ENCODE data around the gene OSCAR.

OSCAR gene

DNA sequence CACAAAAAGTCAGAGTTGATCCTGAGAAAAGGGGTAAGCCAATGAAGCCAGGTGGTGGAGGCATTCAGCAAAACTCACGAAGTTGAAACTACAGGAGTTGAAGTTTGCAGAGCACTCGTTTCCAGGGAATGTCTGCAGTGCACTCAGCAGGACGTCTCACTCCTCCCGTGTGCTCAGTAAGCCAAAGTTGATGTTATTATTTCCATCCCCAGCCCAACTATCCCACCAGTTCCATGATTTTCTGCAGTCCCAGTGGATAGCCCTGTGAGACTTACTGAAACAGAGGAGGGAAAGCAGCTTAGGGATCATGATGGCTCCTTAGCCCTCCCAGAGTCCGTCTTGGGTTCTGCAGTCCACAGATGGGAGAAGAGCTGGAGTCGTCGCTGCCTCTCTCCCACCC lies 19.6 kb downstream of the OSCAR start, which contains the start of gene TARM1:
Gene TARM1 (minus strand): TSS at position 334 of the 400 bp plus-strand sequence. CDS start 25 bp downstream, at position 309.
- no peak for DNase-seq

DNA sequence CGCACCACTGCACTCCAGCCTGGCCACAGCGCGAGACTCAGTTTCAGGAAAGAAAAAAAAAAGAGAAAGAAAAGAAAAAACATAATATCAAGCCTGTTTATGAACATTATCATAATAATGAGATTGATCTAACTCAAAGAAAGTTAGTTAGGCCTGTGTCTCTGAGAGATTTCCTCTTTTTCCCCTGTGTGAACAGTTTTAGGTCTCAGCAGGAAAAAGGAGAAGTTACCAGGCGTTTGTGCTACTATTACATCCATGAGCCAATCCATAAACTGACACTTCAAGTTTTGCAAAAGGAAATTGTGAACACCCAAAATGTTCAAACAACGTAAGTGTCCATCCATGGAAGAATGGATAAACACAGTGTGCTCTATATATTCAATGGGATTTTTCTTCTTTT lies 23.3 kb downstream of the OSCAR start:
- DNase-seq = no peak

DNA sequence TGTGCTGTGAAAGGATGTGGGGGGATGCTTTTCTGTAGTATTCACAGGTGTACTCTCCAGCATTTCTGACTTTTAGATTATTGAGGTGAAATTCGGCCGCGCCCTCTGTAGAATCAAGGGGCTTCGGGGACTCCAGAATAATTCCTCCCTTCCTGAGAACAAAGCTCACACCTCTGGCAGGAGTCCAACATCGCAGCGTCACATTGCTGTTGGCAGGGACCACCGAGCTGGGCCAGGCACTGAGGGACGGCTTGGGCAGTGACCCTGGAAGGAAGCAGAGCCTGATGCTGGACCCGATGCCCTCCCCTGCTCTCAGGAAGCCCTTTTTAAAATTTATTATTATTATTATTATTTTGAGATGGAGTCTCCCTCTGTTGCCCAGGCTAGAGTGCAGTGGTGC lies 25.8 kb downstream of the OSCAR start:
- no peak for DNase-seq

DNA sequence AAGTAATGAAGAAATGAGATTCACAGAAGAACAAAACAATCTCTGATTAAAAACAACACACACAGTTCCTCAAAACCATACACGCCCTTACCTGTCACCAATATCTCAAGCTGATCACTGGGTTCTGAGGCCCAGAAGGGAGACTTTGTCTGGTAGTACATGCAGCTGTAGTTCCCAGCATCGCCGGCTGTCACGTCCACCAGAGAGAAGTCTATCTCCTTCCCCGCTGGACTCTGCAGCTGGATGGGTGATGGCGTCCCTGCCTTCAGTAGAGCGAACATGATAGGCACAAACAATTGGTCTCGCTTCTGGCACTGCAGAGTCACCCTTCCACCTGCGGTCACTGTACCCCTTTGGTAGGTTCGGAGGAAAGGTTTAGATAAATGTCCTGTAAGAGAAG lies 26.8 kb downstream of the OSCAR start:
- peak in 1 of 2 experiments; percentile 15 for DNase-seq

DNA sequence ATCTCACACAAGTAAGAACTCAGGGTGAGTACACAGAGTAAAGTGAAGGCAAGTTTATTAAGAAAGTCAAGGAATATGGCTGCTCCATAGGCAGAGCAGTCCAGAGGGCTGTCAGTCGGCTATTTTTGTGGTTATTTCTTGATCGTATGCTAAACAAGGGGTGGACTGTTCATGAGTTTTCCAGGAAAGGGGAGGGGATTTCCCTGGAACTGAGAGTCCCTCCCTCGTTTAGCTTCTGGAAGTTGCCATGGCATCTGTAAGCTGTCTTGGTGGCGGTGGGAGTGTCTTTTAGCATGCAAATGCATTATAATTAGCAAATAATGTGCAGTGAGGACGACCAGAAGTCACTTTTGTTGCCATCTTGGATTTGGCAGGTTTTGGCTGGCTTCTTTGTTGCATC lies 31.1 kb downstream of the OSCAR start:
- DNase-seq = no peak

DNA sequence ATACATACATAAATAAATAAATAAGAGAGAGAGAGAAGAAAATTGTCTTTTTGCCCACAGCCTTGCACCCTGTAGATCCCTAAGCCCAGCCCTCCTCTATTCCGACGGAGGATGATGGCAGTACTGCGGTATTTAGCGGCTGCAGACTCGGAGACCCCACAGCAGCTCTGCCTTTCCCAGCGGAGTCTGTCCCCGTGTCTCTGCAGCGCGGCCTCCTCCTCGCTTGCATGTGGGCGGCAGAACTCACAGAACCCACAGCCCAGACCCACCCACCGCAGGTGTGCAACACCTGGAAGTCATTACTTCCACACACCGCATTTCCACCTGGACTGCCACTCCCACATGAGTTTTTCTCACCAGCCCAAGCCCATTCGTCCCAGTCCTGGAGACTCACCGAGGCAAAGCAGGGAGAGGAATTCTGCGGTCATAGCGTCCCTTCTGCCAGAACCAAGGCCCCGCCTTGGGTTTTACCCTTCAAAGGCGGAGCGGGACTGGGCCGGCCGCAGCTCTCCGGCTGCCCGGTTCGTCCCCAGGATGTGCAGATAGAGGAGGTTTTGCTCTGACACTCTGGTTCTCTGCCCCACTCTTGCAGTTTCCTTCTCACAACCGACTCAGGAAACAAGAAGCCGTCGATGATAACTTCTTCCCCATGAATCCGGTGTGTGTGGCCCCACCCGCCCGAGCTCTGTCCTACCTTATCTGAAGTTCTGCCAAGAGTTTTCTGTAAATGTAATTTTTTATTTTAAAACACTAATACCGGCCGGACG lies 37.1 kb downstream of the OSCAR start, which contains the start of gene VSTM1:
Gene VSTM1 (minus strand): TSS at position 548 of the 767 bp plus-strand sequence. CDS start 120 bp downstream, at position 428.
- no peak for DNase-seq

DNA sequence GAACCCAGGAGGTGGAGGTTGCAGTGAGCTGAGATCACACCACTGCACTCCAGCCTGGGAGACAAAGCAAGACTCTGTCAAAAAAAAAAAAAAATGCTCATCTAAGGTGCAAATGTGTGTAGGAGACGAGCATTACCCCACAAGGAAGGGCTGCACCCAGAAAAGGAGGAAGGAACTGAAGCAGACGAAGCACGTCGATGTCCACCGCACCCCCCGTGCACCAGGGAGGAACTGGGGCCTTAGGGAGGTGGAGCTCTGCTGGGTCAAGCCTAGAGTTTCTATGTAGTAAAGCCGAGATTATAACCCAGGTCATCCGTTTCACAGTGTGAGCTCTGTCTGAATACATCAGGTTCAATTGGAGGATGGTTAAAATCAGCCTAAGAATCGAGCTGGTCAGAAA lies 38.0 kb downstream of the OSCAR start:
- no peak for DNase-seq

DNA sequence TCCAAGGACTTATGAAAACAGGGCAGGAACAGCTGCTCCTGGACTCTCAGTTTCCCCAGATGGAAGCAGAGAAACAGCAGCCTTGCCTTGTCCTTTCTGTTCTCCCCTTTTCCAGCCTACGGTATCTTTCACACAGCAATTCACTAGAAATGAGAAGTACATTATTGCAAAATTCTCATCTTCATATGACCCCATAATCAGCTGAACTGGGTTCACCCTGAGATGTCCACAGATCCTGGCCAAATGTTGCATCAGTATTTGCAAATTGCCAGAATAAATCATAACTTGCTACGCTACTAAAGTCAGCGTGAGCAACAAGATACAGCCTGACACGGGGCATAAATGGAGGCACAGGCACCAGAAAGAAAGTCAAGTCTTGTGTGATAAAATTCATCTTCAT lies 53.0 kb downstream of the OSCAR start:
- no peak for DNase-seq

DNA sequence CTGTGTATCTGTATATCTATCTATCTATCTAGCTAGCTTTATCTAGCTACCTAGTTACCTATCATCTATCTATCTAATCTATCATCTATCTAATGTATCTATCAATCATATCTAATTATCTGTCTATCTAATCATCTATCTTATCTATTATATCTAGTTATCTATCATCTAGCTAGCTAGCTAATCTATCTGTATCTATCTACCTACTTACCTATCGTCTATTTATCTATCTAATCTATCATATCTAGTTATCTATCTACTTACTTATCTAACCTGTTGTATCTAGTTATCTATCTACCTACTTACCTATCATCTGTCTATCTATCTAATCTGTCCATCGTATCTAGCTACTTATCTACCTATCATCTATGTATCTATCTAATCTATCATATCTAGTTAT lies 54.8 kb downstream of the OSCAR start:
- DNase-seq = no peak

All from NCI-H1930 (cell line).